DND-41 (cell line): Measurements from ENCODE around the gene LTB4R.

Experiments used
- CTCF ChIP-seq: IDR thresholded peaks from 2 replicates; pipeline ENCODE4 v1.5.1; 2012; ENCODE audit warnings: borderline replicate concordance, low read length, moderate library complexity, mild to moderate bottlenecking; ENCODE audit not compliant: poor library complexity, severe bottlenecking; ENCODE audit errors: extremely low read depth
- EZH2 ChIP-seq: IDR thresholded peaks from 3 replicates; pipeline ENCODE4 v1.6.1; 2012; ENCODE audit warnings: borderline replicate concordance, low read depth, mild to moderate bottlenecking, moderate library complexity, low read length, inconsistent platforms; ENCODE audit not compliant: severe bottlenecking

- TF ChIP-seq CTCF (no peak), EZH2 (no peak)
These were observed 1.6 kb upstream of the LTB4R start, which contains the start of gene LTB4R2 for GRCh38 chr14:24309538-24310264.
